Subcutaneous adipose tissue (tissue), 4 donors: ENCODE measurements around the gene FLT1. TPM values are rescaled to one million over a fixed set of nuclear protein-coding genes. Genes with fewer than 3 reads are reported as not detected.

Source experiments
- total RNA-seq, 4 donors: library from RNA; depleted of rRNA; stranded (reverse); fragments of >200 nt; gene quantifications; one replicate each; pipeline ENCODE4 v1.1.0, GENCODE V29; 2016
- TF ChIP-seq, protein P1 (sequence below): fragments of 450-650 bp; IDR thresholded peaks from one replicate; pipeline ENCODE4 v1.5.1; 2016; ENCODE audit warnings: low read depth, mild to moderate bottlenecking, control low read depth, antibody characterized with exemption, moderate library complexity

The FLT1 gene
- total RNA-seq, 4 donors from 2014 or later, result 29.9 to 89.5 (median 69.6) TPM

DNA sequence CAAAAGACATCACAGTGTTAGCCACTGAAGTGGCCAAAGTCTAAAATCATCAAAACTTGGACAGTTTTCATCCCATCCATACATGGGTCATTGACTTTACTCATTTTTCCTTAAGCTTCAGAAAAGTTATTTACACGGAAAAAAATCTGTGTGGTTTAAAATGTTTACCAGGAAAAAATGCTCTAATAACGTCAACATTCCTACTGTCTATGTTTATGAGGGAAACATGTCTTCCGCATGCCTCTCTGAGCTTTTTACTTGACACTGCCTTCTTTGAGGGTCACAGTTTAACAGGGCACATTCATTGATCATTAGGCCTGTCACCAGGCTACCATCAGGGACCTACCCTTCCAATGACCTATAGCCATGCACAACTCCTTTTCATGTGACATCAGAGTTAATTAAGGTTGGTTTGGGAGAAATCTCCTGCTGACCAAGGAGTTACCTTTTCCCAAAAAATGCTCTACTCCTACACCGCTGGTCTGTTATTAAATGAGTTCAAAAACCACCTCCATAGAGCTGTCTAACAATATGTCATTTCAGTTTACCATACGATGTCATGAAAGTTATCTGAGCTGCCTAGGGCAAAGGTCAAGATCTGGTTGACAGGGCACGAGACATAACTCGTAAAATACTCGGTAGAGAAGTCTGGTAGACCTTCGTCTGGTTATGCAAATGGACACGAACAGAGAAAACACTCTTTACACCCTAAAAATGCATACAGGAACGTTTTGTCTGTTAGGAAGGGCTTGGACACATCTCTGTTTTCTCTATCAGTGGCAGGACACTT, 17.8 kb downstream of the FLT1 start:
- TF ChIP-seq, protein P1, sequence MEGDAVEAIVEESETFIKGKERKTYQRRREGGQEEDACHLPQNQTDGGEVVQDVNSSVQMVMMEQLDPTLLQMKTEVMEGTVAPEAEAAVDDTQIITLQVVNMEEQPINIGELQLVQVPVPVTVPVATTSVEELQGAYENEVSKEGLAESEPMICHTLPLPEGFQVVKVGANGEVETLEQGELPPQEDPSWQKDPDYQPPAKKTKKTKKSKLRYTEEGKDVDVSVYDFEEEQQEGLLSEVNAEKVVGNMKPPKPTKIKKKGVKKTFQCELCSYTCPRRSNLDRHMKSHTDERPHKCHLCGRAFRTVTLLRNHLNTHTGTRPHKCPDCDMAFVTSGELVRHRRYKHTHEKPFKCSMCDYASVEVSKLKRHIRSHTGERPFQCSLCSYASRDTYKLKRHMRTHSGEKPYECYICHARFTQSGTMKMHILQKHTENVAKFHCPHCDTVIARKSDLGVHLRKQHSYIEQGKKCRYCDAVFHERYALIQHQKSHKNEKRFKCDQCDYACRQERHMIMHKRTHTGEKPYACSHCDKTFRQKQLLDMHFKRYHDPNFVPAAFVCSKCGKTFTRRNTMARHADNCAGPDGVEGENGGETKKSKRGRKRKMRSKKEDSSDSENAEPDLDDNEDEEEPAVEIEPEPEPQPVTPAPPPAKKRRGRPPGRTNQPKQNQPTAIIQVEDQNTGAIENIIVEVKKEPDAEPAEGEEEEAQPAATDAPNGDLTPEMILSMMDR, result no peak

DNA sequence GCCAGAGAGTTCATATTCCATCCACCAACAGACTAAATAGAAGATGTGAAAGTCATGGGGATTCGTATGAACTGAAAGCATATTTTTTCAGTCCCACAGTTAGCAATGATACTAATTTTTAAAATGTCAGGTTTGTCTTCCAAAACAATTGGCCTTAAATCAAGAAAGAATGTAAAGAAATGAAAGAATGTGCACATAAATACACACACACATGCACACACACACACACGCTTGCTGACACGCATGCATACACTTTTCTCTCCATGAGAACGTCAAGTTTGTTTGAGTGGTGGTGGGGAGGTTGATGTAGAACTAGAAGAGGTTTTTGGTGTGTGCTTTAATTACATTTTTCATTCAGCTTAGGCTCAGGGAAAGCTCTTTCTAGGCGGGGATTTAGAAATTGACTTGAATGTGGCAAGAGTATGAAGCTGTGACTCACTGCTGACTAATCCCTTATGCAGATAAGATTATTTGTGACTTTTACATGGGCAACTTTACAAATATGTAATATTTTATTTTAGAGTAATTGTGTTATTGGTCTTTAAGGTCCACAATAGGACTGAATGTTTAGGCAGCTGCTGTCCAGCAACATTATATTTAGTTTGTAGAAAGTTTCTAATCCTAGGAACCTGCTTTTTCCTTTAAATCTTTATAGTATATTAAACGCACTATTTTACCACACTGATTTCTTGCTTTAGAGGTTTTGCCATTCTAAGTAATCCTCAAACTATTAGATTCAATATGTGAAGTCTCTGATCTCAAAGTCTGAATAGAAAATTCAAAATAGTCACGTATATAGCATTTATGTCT, 18.8 kb downstream of the FLT1 start:
- TF ChIP-seq, protein P1, result no peak

DNA sequence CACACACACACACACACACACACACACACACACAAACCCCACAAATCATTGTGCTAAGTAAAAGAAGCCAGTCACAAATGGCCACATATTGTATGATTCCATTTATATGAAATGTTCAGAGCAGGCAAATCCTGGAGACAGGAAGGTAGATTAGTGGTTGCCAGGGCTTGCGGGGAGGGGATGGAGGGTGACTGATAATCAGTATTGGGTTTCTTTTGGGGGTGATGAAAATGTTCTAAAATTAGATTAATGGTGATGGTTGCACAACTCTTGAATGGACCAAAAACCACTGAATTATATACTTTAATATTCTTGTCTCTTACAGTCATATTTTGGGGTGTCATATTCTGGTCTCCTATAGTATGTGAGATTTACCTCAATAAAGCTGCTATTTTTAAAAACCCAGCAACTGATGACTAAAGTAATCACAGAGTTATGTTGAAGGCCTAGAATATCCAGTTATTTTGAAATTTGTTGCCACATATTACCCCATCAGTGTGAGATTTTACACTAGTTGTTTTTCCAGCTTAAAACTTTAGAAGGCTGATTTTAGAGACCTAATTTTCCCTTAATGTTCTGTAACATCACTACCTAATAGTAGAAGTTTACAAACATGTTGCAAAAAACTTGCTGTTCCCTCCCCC, 20.3 kb downstream of the FLT1 start:
- TF ChIP-seq, protein P1, result no peak

DNA sequence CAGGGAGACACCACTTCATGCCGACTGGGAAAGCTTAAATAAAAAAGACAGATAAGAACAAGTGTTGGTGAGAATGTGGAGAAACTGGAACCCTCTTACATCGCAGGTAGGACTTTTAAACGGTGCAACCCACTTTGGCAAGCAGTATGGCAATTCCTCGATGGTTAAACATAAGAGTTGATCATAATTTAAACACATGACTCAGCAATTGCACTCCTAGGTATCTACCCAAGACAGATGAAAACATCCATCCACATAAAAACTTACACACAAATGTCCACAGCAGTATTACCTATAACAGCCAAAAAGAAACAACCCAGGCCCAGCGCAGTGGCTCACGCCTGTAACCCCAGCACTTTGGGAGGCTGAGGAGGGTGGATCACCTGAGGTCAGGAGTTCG, 21.9 kb downstream of the FLT1 start:
- TF ChIP-seq, protein P1, result no peak

DNA sequence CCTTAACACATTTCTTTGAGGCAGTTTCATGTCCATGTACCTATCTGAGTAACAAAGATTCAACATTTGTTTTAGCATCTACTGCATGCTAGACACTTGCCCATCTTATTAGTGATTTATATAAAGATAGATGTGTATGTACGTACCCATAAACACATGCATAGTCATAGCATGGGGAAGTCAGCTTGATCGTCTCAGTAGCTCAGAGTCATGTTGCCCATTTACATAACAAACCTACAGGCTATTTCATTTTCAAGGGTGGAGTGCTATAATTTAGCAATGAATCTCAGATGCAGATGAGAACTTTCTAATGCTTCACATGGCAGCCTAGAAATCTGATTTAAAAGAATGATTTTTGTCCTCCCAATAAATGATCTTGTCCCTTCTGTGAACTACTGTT, 23.5 kb downstream of the FLT1 start:
- TF ChIP-seq, protein P1, result no peak

DNA sequence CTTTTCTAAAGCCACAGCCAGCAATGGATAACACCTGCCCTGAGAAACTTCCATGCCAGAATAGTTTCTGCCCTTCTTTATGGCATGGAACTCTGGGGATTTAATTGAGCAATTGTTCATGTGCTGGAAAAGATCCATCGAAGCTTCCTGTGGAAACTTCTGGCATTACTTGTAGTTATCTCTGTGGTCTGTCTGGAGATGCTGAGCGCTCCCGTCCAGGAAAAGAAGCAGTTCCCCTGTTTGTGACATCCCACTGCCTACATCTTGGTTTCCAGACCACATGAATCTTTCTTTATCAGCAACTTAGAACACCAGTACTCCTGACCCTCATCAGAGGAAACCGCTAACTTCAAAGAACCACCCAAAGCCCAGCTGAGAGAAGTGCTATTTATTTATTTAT, 24.6 kb downstream of the FLT1 start:
- TF ChIP-seq, protein P1, result no peak

DNA sequence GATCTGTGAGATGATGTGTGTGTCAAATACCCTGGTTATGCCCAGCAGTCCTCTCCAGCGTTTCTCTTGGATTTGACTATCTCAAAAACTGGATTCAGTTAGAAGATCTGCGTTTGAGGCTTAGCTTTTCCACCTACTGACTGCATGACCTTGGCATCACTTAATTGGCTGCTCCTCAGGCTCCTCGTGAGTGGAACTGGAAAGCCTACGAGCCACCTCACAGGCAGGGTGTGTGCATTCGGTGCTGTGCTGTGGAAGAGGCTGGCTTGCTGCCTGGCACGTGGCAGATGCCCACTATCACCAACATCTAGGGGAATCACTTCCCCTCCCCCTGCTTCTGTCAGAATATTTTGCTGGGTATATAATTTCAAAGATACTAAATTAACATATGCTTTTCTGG, 25.6 kb downstream of the FLT1 start:
- TF ChIP-seq, protein P1, result no peak
